GM18519 (cell line): ENCODE results near the gene CPNE5.
"Not testable (repeated sequence)": the region's sequence is repeated elsewhere in the genome, so short reads cannot be mapped to it uniquely, and the experiment has no call there.

Experiments
- ATAC-seq: cut with Tn5 transposase; IDR thresholded peaks from one replicate; pipeline ENCODE4 v1.9.1; 2021; ENCODE audit warnings: mild to moderate bottlenecking, moderate library complexity; ENCODE audit not compliant: unreplicated experiment, low FRiP score

CPNE5 gene

DNA sequence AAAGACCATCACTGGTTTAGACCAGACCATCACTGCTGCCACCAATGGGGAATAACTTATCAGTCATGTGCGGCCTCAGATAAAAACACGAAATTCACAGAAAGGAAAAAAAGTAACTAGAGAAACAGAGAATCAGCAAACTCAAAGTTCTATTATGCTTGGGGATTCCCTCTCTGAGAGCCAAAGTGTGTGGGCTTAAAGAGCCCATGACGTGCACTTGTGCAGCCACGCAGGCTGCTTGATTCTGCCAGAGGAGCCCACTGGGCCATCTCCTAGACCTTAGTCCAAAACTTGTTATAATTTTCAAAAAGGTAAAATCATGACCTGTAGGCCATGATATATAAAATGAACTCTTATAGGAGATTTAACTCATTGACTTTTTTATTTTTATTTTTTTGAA lies 126.4 kb downstream of the CPNE5 start:
- no peak for ATAC-seq

DNA sequence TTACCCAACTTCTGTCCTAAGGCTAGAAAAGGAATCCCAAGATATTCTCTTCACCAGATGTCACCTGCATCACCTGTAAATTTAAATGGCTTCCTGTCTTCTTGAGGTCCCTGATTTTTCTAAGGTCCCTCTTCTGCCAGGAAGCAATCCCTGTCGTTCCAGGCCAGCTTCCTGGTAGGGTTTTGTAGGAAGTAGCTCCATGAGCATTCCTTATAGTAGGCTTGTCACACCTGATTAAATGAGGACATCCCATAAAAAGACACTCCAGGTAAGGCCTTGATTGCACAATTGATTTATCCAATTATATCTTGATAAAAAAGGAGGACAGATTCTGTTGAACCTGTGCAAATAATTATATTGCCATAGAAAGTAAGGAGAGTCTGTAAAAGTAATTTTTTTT lies 132.9 kb downstream of the CPNE5 start:
- ATAC-seq = no peak

DNA sequence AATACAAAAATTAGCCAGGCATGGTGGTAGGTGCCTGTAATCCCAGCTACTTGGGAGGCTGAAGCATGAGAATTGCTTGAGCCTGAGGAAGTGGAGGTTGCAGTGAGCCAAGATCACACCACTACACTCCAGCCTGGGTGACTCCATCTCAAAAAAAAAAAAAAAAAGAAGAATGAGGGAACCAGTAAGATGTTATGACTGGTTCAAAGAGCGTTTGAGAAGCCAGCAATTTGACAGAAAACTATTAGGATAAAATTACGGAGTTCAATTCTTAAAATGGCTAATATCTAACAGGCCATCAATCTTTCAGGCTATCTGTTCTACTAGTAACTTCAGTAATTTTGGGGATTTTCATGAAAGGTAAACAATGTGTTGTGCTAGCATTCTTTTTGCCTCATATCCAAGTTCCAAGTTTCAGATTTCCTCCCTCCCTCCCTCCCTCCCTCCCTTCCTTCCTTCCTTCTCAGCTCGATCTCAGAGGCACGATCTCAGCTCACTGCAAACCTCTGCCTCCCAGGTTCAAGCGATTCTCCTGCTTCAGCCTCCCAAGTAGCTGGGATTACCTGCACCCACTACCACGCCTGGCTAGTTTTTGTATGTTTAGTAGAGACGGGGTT lies 134.2 kb downstream of the CPNE5 start:
- ATAC-seq = not testable (repeated sequence)

DNA sequence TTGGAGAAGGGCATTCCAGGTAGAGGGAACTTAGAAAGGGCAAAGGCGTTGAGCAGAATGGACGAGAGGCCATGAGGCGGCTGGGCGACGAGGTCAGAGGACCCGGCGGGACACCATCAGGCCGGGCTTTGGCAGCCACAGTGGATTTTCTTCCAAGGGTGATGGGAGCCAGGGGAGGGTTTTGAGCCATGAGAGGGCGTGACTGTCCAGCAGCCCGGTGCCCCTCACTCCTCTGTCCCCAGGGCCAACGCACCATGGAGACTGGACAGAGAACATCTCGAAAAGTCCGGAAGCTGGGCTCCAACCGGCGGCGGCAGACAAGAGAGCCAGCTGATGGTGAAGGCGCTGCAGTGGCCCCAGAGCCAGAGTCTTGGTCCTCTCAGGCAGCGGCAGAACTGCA lies 135.3 kb downstream of the CPNE5 start:
- no peak for ATAC-seq

DNA sequence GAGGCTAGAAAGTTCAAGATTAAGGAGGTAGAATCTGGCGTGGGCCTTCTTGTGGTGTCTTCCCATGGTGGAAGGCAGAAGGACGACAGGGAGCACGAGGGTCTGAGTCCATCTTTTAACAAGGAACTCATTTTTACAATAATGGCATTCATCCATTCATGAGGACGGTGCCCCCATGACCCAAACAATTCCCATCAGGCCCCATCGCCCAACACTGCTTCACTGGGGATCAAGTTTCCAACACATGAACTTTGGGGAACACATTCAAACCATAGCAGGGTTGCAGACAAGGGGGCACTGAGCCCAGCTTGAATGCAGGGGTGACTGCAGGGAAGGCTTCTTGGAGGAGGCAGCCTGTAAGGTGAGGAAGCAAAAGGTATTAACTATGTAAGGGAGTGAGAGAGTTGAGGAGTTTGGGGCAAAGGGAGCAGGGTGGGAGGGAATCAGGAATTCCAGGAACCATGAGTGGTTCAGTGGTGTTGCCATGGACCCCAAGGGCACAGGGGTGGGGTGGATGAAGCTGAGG lies 136.1 kb downstream of the CPNE5 start:
- no peak for ATAC-seq

DNA sequence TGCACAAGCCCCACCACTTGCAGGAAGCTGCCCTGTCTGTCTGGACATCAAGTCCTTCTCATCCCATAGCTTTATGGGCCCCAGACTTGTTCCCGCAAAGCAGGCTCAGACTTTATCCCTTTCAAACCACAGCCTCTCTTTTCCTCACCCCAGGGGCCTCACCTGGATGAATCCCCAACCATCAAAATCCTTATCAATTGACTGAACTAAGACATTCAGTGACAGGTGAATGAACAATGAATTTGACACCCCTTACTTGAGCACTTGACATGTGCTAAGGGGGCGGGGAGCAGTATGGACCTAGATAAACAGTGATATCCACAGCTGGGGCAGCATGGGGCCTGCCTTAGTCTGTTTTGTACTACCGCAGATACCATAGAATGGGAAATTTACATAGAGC lies 136.6 kb downstream of the CPNE5 start:
- ATAC-seq = no peak

DNA sequence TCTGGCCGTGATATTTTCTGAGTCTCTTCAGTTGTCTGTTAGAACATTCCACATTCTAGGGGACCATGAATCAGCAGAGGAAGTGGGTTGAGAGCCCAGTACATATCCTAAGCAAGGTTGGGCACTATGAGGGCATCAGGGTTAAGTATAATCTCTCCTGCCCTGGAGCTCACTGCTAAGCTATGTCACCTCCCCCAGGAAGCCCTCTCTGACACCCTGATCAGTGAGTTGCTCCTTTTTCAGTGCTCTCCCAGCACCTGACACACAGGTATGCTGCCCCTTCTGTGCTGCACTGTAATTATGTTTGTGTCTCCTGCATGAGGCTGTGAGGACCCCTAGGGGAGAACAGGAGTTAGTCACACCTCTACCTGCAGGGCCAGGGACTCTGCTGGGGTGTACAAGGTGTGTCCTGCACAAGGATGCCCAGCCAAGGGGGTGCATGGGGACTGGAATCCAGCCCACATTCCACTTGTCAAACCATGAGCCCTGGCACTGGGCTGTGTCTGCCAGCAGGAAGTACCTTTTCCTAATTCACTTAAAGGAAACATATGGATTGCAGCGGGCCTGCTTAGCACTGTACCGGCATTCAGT lies 137.7 kb downstream of the CPNE5 start:
- ATAC-seq = no peak

DNA sequence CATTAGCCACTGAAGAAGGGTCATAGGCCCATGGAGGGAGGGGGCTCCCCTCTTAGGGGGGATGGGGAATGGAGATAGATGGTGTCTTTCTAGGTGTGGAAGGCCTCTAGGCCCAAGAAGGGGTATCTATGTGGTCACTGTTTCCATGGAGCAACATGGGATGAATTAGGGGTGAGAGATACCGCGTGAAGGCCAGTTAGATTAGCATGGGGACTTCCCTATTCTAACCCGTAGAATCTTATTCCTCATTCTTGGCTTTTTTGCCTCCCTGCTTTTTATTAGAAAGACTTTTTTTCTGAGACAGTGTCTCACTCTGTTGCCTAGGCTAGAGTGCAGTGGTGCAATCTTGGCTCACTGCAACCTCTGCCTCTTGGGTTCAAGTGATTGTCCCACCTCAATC lies 138.4 kb downstream of the CPNE5 start:
- no peak for ATAC-seq

DNA sequence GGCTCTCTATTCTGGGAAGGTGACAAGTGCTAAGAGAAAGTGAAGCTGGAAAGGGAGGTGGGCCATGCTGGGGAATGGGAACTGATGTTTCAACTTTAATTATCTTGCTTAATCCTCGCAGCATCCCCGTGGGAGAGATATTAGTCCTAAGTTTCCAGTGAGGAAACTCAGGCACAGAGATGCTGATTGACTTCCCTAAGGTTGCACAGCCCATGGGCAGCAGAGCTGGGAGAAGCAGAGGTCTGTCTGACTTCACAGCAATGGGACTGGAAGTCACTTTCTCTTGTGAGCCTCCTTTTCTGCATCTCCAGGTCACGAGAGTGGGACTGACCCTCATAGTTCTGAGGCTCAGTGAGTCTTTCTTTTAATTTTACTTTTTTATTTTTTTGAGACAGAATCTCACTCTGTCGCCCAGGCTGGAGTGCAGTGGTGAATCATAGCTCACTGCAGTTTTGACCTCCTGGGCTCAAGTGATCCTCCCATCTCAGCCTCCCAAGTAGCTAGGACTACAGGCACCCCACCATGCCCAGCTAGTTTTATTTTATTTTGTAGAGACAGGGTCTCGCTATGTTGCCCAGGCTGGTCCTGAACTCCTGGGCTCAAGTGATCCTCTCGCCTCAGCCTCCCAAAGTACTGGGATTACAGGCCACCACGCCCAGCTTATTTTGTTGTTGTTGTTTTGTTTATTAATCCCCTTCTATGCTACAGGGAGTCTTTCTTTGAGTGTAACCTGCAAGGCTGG lies 139.0 kb downstream of the CPNE5 start:
- ATAC-seq = no peak

DNA sequence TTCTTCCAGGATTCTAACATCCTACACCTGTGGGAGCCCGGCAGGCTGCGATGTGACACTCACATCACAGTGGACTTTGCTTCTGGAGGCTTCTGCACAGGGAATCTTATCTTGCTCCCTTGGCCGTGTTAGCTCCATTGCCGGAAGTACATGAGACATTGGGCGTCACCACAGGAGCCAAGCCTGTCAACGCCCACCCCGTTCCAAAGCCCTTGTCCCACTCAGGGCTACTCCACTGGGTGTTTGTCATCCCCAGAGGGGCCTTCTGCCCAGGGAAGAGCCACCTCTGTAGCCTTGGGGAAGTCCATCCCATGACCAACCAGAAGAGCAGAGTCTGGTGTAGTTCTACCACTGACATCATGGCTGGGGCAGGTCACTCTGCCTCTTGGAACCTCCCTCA lies 139.9 kb downstream of the CPNE5 start:
- no peak for ATAC-seq

DNA sequence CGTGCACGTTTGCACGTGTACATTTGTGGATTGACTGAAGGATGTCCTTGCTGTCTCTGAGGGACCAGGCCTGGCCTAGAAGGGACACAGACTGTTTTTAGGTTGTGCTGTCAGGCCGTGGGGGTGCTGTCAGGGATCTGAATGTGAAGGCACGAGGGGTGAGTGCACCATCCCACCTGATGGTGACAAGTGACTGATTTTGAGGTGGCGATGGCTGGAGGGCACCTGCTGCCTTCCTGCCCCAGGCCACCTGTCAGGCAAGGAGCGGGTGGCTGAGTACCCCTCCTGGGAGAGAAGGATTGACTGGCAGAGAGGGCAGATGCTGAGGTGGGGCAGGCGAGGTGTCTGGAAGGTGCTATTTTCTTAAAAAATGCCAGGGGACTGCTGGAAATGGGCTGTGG lies 140.4 kb downstream of the CPNE5 start:
- no peak for ATAC-seq

DNA sequence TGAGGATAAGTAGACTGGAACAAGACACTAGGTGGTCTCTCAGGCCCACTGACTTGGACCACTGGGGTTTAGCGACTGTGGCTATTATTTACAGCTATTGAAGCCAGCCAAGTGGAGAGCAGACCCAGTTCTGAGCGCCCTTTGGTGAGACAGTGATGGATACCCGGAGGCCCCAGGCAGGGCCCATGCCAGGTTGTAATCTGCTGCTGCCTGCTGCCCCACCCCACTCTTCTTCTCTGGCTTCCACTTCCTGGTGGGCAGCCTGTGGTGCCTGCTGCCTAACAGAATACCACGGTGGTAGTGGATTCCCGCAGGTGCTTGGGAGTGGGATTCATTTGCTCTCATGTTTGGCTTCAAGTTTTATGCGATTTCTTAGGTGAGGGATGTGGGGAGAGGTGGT lies 141.0 kb downstream of the CPNE5 start:
- no peak for ATAC-seq

DNA sequence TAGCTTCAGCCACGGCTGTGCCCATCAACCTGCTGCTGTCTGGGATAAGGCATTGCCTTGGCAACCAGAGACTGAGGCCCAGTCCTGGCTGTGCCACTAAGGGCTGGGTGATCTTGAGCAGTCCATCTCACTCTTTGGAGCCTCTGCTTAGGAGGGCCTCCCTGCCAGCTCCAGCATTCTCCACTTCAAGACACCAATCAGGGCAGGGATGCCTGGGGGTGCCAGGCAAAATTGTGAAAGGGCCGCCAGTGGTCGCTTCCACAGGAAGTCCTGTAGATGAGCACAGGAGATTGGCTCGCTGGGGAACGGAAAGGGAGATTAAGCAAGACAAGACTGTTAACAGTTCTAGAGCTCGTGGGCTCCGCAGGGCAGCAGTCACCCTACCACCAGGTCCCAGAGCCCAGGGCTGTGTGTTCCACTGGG lies 141.8 kb downstream of the CPNE5 start, which contains the start of gene RAB44:
TSS of gene RAB44 (plus strand) at position 346 of the 423 bp plus-strand sequence. CDS start 6,410 bp downstream, outside the sequence.
- ATAC-seq = no peak

DNA sequence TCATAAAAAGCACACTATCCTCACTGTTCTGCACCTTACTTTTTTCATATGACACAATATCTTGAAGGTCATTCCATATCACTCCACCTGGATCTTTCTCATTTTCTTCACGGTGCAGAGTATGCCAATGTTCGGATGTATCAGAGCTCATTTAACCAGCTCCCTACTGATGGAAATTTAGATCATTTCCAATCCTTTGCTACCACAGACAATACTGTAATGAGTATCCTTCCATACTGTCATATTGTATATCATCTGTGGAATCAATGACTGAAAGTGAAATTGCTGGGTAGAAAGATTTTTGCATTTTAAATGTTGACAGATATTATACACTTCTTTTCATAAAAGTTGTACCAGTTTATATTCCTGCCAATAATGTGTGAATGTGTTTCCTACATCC lies 143.8 kb downstream of the CPNE5 start:
- no peak for ATAC-seq

DNA sequence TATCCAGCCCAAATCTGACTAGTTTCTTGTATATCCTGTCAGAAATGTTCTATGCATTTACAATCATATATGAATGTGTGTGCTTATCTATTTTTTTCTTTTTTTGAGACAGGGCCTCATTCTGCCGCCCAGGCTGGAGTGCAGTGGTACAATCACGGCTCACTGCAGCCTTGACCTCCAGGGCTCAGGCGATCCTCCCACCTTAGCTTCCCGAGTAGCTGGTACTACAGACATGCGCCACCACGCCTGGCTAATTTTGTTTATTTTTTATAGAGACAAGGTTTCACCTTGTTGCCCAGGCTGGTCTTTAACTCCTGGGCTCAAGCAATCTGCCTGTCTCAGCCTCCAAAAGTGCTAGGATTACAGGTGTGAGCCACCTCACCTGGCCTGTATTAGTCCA lies 144.6 kb downstream of the CPNE5 start:
- ATAC-seq = no peak

DNA sequence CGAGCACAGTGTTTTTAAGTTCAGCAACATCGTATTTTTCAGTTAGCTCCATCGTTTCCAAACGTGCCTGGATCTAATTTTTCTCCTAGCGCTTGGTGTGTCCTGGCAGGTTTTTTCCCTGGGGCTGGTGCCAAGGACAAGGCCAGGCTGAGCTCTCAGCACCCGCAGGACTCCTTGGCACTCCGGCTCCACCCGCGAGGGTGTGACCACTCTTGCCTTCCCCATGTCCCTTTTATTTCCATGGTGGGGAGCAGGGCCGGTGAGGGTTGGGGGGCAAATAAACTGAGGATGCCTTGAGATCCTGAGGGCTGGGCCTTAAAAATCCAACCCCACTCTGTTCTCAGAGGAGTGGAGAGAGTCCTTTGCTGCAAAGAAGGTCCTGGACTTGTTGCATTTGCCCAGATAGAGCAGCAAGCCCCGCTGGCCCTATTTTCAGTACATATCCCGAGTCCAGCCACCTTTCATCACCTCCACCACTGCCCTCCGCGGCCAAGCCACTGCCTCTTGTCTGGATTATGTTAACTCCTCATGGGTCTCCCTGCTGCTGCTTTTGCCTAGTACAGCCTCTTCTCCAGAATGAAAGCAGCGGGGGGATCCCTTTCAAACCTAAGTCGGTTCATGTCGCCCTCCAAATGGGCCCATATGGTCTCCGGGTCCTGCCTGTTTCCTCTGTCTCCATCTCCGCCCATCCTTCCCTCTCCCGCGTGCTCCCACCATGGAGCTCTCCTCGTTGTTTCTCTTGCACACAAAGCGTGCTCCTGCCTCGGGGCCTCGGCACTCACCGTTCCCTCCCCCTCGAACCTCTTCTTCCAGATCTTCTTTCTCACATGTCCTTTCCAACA lies 146.2 kb downstream of the CPNE5 start:
- ATAC-seq = no peak

DNA sequence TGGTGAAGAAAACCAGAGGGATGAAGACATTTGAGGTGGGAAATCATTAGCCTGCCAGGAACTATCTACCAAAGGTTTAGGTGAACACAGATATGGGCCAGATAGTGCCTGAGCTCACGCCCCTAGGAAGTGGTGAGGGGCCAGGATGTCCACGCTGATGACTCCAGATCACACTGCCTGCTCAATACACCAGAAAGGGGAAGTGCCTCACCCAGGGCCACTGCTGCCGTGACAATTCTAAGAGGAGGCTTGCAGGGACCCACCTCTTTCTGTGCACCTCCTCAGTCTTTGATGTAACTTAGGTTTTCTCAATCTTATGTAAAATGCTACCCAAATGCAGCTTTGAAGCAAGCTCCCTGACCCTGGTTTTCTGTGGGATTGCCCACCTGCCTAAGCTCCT lies 147.0 kb downstream of the CPNE5 start:
- no peak for ATAC-seq

DNA sequence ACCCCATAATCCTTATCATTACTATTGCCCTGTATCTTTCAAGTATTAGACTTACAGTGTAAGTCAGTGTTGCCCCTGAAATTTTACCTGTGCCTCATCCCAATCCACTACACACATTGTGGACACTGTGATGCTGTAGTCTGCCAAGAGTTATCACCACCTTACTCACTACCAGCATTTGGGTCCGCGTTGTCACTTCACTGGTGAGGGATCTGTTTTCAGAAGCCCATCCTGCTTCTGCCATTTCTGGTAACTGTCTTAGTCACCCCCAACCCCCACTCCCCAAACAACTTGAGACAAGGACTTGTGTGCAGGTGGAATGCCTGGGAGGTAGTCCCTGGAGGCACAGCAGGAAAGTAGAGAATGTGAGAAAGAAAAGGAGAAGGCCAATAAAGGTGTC lies 147.6 kb downstream of the CPNE5 start:
- no peak for ATAC-seq

DNA sequence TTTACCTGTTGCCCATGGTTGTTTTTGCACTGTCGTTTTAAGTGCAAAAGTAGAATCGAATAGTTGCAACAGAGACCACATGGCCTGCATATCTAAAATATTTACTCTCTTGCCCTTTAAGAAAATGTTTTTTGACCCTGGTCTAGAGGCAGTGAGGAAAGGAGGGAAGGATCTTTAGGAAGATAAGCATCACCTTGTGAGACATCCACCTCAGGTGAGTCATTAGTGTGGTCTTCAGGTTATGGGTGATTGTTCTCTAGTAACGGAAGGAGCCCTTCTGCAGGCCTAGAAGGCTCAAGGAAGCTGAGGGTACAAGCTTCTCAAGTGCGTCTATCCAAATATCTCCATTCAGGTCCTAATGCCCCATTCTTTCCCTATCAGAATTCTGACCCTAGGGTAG lies 148.2 kb downstream of the CPNE5 start:
- ATAC-seq = no peak
